HG03175 (cell line): ENCODE data around the gene FAM107A.

Experiments
- ATAC-seq: cut with Tn5 transposase; IDR thresholded peaks from one replicate; pipeline ENCODE4 v1.9.1; 2021; ENCODE audit warnings: mild to moderate bottlenecking, moderate library complexity; ENCODE audit not compliant: unreplicated experiment

The FAM107A gene

DNA sequence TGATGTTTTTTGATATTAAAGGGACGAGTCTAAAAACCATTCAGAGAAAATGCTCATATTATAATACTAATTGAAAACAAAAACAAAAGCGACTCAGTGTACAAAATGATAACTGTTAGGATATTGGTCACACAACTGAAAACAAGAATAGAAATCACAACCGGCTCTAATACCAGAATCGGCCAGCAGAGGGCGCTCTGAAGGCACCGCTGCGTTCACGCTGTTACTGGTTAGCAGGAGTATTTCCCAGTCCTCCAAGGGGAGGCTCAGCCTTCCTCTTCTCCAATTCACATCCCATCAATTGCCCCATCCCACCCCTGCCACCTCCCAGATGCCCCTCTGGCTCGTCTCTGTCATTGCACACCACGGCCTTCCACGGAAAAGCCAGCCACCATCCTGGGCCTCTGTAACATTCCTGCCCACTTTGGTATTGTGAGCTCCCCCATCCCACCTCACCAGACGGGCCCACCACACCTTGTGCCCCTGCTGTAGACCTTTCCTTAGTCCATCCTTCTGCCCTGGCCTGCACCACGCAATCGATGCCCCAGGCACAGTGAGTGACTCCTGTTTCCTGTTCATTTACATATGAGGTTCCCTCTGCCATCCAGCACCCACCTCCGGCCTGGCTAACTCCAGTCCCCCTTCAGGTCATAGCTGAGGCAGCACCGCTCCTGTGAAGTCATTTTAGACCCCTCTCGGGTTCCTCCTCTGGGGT, 8.5 kb downstream of the FAM107A start:
- ATAC-seq: peak; percentile 54

DNA sequence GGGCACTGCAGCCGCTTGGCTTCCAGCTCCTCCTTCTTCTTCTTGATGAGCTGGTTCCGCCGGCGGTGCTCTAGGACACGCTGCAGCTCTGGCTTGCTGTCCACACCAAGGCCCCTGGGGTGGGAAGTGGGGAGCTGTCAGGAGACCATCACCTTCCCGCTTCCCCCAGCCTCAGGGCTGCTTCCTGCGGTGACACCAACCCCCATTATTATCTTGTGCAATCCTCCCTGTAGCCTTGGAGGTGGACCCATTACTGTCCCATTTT, 10.0 kb downstream of the FAM107A start:
- ATAC-seq: no peak

GRCh38 chr3:58566398-58567250, 10.6 kb downstream of the FAM107A start:
- no peak for ATAC-seq

DNA sequence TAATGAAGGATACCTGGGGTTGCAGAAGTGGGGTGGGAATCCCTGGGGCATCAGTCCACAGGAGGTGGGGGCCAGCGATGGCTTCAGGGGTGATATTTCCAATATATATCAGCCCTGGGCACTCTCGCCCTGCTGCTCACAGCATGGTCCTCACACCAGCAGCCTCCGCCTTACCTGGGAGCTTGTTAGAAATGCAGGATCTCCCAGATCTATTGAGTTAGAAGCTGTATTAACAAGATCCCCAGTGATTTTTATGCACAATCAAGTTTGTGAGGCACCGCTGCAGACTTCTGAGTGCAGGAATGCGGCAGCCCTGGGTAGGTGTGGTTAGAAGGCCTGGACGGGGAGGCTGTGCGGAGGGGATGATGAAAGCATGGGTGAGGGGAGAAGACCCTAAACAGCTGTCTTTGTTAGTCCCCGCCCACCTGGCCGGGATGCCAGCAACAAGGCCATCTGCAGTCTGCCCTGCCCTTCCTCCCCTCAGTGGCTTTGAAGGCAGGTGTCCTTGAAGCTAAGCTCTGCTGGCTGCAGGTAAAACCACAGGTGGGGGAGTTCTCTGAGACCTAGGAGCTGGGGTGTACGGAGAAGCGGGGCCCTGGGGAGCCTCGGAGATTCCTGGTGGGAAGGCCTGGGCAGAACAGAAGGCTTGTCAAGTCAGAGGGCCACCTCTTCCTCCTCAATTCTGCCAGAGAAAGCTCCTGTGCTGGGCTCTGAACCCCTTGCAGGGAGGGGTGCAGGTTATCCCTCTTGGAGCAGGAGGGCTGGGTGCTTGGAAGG, 11.4 kb downstream of the FAM107A start:
- ATAC-seq: no peak

- ATAC-seq: no peak
These were observed 12.6 kb downstream of the FAM107A start for GRCh38 chr3:58564456-58565160.

DNA sequence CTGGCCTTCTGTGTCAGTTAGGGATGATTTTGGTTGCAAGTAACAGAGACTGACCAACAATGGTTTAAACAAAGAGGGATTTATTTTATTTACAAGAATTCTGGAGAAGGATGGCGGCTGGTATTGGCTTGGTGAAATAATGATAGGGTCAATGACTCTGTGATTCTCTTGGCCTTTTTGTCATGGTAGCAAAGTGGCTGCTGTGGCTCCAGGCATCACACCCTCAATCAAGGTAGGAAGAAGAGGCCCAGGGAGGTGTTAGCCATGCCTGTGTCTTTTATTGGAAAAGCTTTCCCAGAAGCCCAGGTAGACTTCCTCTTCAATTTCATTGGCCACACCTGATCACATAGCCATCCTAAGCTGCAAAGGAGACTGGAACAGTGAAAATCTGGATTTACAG, 13.1 kb downstream of the FAM107A start:
- ATAC-seq: no peak

GRCh38 chr3:58563386-58564035, 13.7 kb downstream of the FAM107A start:
- no peak for ATAC-seq

GRCh38 chr3:58562498-58562897, 14.7 kb downstream of the FAM107A start:
- ATAC-seq: no peak

DNA sequence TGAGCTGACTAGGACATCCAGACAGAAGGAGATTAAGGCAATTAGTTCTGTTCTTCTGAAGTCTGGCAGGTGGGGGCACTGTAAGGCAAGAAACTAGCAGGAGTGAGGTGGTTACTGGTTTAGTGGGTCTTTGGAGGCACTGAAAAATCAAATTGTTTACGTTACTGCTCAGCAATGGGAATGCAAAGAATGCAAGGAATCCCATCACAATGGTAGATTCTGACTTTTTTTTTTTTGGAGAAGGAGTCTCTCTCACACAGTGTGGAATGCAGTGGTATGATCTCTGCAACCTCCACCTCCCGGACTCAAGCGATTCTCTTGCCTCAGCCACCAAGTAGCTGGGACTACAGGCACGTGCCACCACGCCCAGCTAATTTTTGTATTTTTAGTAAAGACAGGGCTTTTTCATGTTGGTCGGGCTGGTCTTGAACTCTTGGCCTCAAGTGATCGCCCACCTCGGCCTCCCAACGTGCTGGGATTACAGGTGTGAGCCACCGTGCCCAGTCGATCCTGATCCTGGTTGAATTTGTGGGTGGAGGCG, 16.4 kb downstream of the FAM107A start:
- ATAC-seq: no peak

DNA sequence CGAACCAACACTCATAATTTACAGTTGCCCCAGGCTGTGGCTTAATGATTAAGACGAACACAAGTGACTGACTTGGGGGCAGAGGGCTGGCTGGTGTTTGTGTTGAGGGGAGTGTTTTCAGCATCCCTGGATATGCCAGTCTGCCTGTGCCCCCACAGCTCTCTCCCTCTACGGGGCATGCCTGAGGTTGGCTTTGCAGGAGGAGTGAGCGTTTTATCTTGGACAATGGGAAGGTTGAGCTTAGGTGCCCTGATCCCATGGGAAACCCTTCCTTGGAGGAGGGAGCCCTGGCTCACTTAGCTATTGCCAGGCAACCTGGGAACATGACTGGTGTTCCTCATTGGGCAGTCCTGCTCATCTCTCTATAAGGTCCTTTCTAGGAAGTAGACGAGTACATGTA, 17.6 kb downstream of the FAM107A start:
- no peak for ATAC-seq

DNA sequence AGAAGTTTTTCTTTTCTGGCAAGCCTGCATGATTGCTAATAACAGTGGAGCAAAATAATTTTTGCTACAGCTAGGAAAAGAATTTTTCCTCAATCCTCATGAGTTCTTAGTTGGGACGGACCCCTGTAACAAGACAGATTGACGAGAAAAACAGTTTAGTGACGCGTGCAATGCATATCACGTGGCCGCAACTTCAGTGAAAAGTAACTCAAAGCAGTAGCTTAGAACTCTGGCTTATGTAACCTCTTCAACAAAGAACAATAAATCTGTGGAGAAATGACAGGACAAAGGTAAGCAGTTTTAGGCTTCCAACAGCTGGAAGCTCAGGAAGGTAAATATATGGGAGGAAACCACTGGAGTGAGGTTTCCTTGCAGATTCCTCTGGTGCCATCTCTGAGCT, 19.7 kb downstream of the FAM107A start:
- no peak for ATAC-seq

DNA sequence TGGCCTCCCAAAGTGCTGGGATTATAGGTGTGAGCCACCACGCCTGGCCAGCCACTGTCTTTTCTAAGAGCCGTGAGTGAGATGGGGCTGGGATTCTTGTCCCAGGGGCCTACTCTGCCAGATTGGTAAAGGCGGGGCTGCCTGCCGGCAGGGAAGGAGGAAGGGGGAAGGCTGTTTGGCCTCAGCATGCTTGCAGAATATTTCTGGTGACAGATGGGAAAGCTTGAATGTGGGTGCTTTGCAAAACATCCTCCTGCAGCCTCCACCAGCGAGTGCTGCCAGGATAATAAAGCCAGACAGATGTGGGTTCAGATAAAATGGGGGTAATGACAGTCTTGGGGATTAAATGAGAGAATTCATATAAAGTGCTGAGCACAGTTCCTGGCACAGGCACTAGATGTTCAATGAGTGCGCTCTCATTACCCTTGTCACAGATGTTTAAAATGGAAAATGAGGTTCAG, 20.4 kb downstream of the FAM107A start:
- ATAC-seq: no peak

- no peak for ATAC-seq
These were observed 21.2 kb downstream of the FAM107A start for GRCh38 chr3:58556001-58556400.

DNA sequence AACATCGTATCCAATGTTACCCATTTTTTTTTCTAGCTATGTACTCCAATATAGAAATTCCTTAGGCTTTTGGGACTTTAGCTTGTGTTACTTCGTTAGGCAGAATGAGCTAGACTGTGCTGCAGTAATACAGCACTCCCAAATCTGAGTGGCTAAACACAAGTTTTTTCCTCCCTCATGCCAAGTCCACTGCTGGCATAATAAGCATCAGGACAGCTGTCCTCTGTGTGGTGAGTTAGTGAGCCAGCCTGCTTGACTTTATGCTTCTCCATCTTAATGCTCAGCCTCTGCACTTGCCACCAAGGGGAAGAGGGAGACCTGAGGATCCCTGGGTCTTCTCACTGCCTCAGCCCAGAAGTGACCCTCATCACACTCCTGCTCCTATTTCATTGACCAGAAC, 22.0 kb downstream of the FAM107A start:
- no peak for ATAC-seq

DNA sequence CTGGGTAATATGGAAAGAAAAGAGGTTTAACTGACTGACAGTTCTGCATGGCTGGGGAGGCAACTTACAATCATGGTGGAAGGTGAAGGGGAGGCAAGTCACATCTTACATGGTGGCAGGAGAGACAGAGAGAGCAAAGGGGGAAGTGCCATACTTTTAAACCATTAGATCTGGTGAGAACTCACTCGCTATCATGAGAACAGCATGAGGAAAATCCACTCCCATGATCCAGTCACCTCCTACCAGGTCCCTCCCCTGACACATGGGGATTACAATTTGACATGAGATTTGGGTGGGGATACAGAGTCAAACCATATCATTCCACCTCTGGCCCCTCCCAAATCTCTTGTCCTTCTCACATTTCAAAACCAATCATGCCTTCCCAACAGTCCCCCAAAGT, 24.2 kb downstream of the FAM107A start:
- no peak for ATAC-seq

GRCh38 chr3:58551636-58552180, 25.5 kb downstream of the FAM107A start:
- ATAC-seq: no peak

DNA sequence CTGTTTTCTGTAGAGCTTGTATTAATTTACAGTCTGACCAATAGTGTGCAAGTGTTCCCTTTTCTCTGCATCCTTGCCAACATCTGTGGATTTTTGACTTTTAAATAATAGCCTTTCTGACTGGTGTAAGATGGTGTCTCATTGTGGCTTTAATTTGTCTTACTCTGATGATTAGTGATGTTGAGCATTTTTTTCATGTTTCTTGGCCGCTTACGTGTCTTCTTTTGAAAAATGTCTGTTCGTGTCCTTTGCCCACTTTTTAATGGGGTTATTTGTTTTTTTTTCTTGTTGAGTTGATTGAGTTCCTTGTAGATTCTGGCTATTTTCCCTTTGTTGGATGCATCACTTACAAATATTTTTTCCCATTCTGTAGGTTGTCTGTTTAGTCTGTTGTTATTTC, 32.6 kb downstream of the FAM107A start:
- no peak for ATAC-seq

GRCh38 chr3:58540176-58540858, 36.9 kb downstream of the FAM107A start:
- ATAC-seq: no peak

DNA sequence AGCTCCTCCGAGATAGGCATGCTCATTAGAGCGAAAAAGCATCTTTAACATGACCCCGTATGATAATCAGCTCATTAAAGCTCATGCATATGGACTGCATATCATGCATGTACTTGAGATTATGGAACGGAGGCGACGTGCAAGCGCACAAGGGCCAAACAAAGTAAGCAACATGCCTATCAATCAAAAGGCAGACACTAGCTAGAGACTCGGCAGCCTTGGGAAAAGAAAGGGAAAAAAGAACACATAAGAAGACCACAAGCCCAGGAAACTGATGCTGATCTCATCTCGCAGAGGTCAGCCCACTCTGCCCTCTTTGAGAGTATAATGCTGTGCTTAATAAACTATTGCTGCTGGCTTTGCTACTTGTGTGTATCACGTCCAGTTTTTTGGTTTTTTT, 37.6 kb downstream of the FAM107A start:
- ATAC-seq: no peak
